Subcutaneous abdominal adipose tissue (tissue), 5 donors: ENCODE measurements around the gene FBN1.
A peak's percentile ranks its signal among the peaks of the same experiment; 100 is the strongest.

ENCODE experiments used
- H3K27ac ChIP-seq: one replicate; pipeline ENCODE4 v1.7.0; 2013; ENCODE audit warnings: low read depth, mild to moderate bottlenecking, inconsistent platforms, low read length, moderate library complexity
- H3K27me3 ChIP-seq, 5 donors: one replicate each; pipeline ENCODE4 v1.7.0; 2013; ENCODE audit warnings: low read length in 5 of 5, inconsistent platforms in 1 of 5; ENCODE audit not compliant: control insufficient read depth in 5 of 5, insufficient read depth in 4 of 5
- H3K36me3 ChIP-seq, 5 donors: one replicate each; pipeline ENCODE4 v1.7.0; 2013; ENCODE audit warnings: low read length in 5 of 5; ENCODE audit not compliant: control insufficient read depth in 5 of 5, insufficient read depth in 5 of 5
- H3K4me1 ChIP-seq, 5 donors: one replicate each; pipeline ENCODE4 v1.7.0; 2013; ENCODE audit warnings: low read length in 5 of 5, mild to moderate bottlenecking in 3 of 5, moderate library complexity in 1 of 5; ENCODE audit not compliant: control insufficient read depth in 5 of 5, insufficient read depth in 5 of 5
- H3K4me3 ChIP-seq, 5 donors: one replicate each; pipeline ENCODE4 v1.7.0; 2013; ENCODE audit warnings: low read length in 5 of 5, low read depth in 1 of 5
- H3K9ac ChIP-seq, 5 donors: one replicate each; pipeline ENCODE4 v1.7.0; 2013; ENCODE audit warnings: low read length in 5 of 5, mild to moderate bottlenecking in 4 of 5, moderate library complexity in 3 of 5
- H3K9me3 ChIP-seq, 5 donors: one replicate each; pipeline ENCODE4 v1.7.0; 2013; ENCODE audit warnings: low read length in 5 of 5; ENCODE audit not compliant: control insufficient read depth in 5 of 5
- donor health status: healthy.
- donor health status: healthy.
- donor health status: healthy.
- donor health status: healthy.
- donor health status: healthy.

Gene FBN1

GRCh38 chr15:48554112-48554511 is 91.4 kb downstream of the FBN1 start:
- peaks cover 0 to 9% (median 0%) of the 10 kb centered on the region in 5 donors for H3K36me3 ChIP-seq
- peak overlapping the region; percentile 44 for H3K27ac ChIP-seq
- H3K9ac ChIP-seq = no peak overlapping the region
- H3K4me3 ChIP-seq = peak overlapping the region in 1 of 5 donors; percentile 21
- H3K4me1 ChIP-seq = peaks cover 0 to 35% (median 24%) of the 10 kb centered on the region in 5 donors
- H3K9me3 ChIP-seq = no peaks in the 10 kb centered on the region
- H3K27me3 ChIP-seq = no peaks in the 10 kb centered on the region

GRCh38 chr15:48553559-48553958 is 92.0 kb downstream of the FBN1 start:
- Histone ChIP-seq H3K27me3 (no peaks in the 10 kb centered on the region), H3K9ac (peak overlapping the region in 1 of 5 donors; percentile 25), H3K4me3 (no peak overlapping the region), H3K27ac (peak overlapping the region; percentile 44), H3K36me3 (peaks cover 0 to 9% (median 0%) of the 10 kb centered on the region in 5 donors), H3K4me1 (peaks cover 0 to 30% (median 19%) of the 10 kb centered on the region in 5 donors), H3K9me3 (no peaks in the 10 kb centered on the region)

GRCh38 chr15:48550822-48551525 is 94.5 kb downstream of the FBN1 start:
- no peak overlapping the region for H3K4me3 ChIP-seq
- no peak overlapping the region for H3K9ac ChIP-seq
- peaks cover 0 to 2% (median 0%) of the 10 kb centered on the region in 5 donors for H3K36me3 ChIP-seq
- H3K27ac ChIP-seq = no peak overlapping the region
- no peaks in the 10 kb centered on the region for H3K9me3 ChIP-seq
- peaks cover 0 to 44% (median 32%) of the 10 kb centered on the region in 5 donors for H3K4me1 ChIP-seq
- H3K27me3 ChIP-seq = no peaks in the 10 kb centered on the region

GRCh38 chr15:48548455-48548854 is 97.1 kb downstream of the FBN1 start:
- Histone ChIP-seq H3K9me3 (no peaks in the 10 kb centered on the region), H3K27ac (peak overlapping the region; percentile 33), H3K4me1 (peaks cover 0 to 29% (median 17%) of the 10 kb centered on the region in 5 donors), H3K36me3 (peaks cover 0 to 2% (median 0%) of the 10 kb centered on the region in 5 donors), H3K9ac (no peak overlapping the region), H3K4me3 (no peak overlapping the region), H3K27me3 (no peaks in the 10 kb centered on the region)

GRCh38 chr15:48547286-48547685 is 98.2 kb downstream of the FBN1 start:
- peak overlapping the region in 3 of 5 donors; percentile 0 to 38 (median 11) for H3K9ac ChIP-seq
- H3K27ac ChIP-seq = peak overlapping the region; percentile 33
- H3K36me3 ChIP-seq = peaks cover 0 to 2% (median 0%) of the 10 kb centered on the region in 5 donors
- no peak overlapping the region for H3K4me3 ChIP-seq
- H3K27me3 ChIP-seq = no peaks in the 10 kb centered on the region
- H3K4me1 ChIP-seq = peaks cover 0 to 34% (median 18%) of the 10 kb centered on the region in 5 donors
- H3K9me3 ChIP-seq = no peaks in the 10 kb centered on the region

GRCh38 chr15:48546296-48546695 is 99.2 kb downstream of the FBN1 start:
- peaks cover 0 to 2% (median 0%) of the 10 kb centered on the region in 5 donors for H3K36me3 ChIP-seq
- H3K4me1 ChIP-seq = peaks cover 3 to 44% (median 28%) of the 10 kb centered on the region in 5 donors
- H3K27ac ChIP-seq = peak overlapping the region; percentile 33
- H3K4me3 ChIP-seq = no peak overlapping the region
- H3K9me3 ChIP-seq = no peaks in the 10 kb centered on the region
- H3K9ac ChIP-seq = peak overlapping the region in 1 of 5 donors; percentile 11
- no peaks in the 10 kb centered on the region for H3K27me3 ChIP-seq

- Histone ChIP-seq H3K9me3 (no peaks in the 10 kb centered on the region), H3K9ac (no peak overlapping the region), H3K4me3 (no peak overlapping the region), H3K36me3 (no peaks in the 10 kb centered on the region), H3K27ac (no peak overlapping the region), H3K4me1 (peaks cover 3 to 46% (median 24%) of the 10 kb centered on the region in 5 donors), H3K27me3 (no peaks in the 10 kb centered on the region)
Observed at GRCh38 chr15:48544778-48545177, 100.7 kb downstream of the FBN1 start.

GRCh38 chr15:48541341-48542278 is 103.9 kb downstream of the FBN1 start:
- Histone ChIP-seq H3K9me3 (no peaks in the 10 kb centered on the region), H3K27me3 (no peaks in the 10 kb centered on the region), H3K27ac (peak overlapping the region; percentile 90), H3K4me1 (peaks cover 3 to 45% (median 25%) of the 10 kb centered on the region in 5 donors), H3K4me3 (peak overlapping the region in 4 of 5 donors; percentile 15 to 43 (median 24)), H3K9ac (peak overlapping the region in 3 of 5 donors; percentile 60 to 75 (median 63)), H3K36me3 (peaks cover 0 to 3% (median 0%) of the 10 kb centered on the region in 5 donors)

GRCh38 chr15:48540756-48541155 is 104.8 kb downstream of the FBN1 start:
- H3K4me1 ChIP-seq = peaks cover 3 to 47% (median 30%) of the 10 kb centered on the region in 5 donors
- H3K4me3 ChIP-seq = no peak overlapping the region
- no peaks in the 10 kb centered on the region for H3K27me3 ChIP-seq
- H3K9ac ChIP-seq = peak overlapping the region in 1 of 5 donors; percentile 75
- H3K9me3 ChIP-seq = no peaks in the 10 kb centered on the region
- H3K27ac ChIP-seq = peak overlapping the region; percentile 90
- peaks cover 0 to 3% (median 0%) of the 10 kb centered on the region in 5 donors for H3K36me3 ChIP-seq
